HepG2 (cell line): ENCODE data around the gene HAP1. TPM values are rescaled to one million over a fixed set of nuclear protein-coding genes. Genes with fewer than 3 reads are reported as not detected.

Experiments
- CEBPB ChIP-seq: IDR thresholded peaks from 2 replicates; pipeline ENCODE4 v1.6.1; 2011; ENCODE audit warnings: low read depth, low read length, improper control_type of control experiment, borderline replicate concordance
- SALL1 ChIP-seq: sonication (generic); formaldehyde crosslinking; IDR thresholded peaks from 2 replicates; pipeline ENCODE4 v1.8.0; 2022; ENCODE audit warnings: mild to moderate bottlenecking, missing genetic modification reagents
- SMYD3 ChIP-seq: sonication (generic); formaldehyde crosslinking; IDR thresholded peaks from 2 replicates; pipeline ENCODE4 v1.8.1; 2023; ENCODE audit warnings: mild to moderate bottlenecking, missing genetic modification reagents
- SP5 ChIP-seq: IDR thresholded peaks from 2 replicates; pipeline ENCODE4 v1.6.1; 2016; ENCODE audit warnings: low read depth, borderline replicate concordance
- ZMYM4 ChIP-seq: sonication (generic); formaldehyde crosslinking; IDR thresholded peaks from 2 replicates; pipeline ENCODE4 v1.8.1; 2023; ENCODE audit warnings: mild to moderate bottlenecking, missing genetic modification reagents
- ZNF296 ChIP-seq: sonication (generic); formaldehyde crosslinking; conservative IDR thresholded peaks from 2 replicates; pipeline ENCODE4 v1.5.0; 2020; ENCODE audit warnings: mild to moderate bottlenecking, missing genetic modification reagents
- ZNF746 ChIP-seq: sonication (generic); formaldehyde crosslinking; IDR thresholded peaks from 2 replicates; pipeline ENCODE4 v1.8.0; 2022; ENCODE audit warnings: mild to moderate bottlenecking, missing genetic modification reagents
- ZNF780A ChIP-seq: sonication (generic); formaldehyde crosslinking; IDR thresholded peaks from 2 replicates; pipeline ENCODE4 v1.8.0; 2022; ENCODE audit warnings: mild to moderate bottlenecking, missing genetic modification reagents, moderate library complexity
- polyA plus RNA-seq, 8 experiments: library from polyadenylated mRNA; depleted of rRNA in 3 of 8; stranded (reverse) in 7 of 8; unstranded in 1 of 8; fragments of >200 nt; fragmentation: Illumina TruSeq in 4 of 8; extraction: Trizol in 4 of 8; gene quantifications; 2 replicates each; pipeline versions ENCODE4 v1.2.1 to v1.2.3, GENCODE V29; 2011 to 2016; ENCODE audit warnings: low read depth in 4 of 8, missing spikeins in 1 of 8, mixed read lengths in 1 of 8; ENCODE audit not compliant: insufficient read depth in 1 of 8
- total RNA-seq, 5 experiments: library from RNA; depleted of rRNA; stranded (reverse); fragments of >200 nt; fragmentation: Illumina TruSeq; extraction: Trizol; gene quantifications; 2 replicates each; pipeline ENCODE4 v1.2.3, GENCODE V29; 2016; ENCODE audit warnings: low read depth in 1 of 5
- TF ChIP-seq, protein P1 (sequence below): sonication (generic); formaldehyde crosslinking; IDR thresholded peaks from 2 replicates; pipeline ENCODE4 v1.8.1; 2022; ENCODE audit warnings: low read depth, mild to moderate bottlenecking, missing genetic modification reagents
- TF ChIP-seq, protein P2 (sequence below): sonication (generic); formaldehyde crosslinking; IDR thresholded peaks from 2 replicates; pipeline ENCODE4 v1.4.0; 2020; ENCODE audit warnings: missing genetic modification reagents
- TF ChIP-seq, protein P3 (sequence below): sonication (generic); formaldehyde crosslinking; IDR thresholded peaks from 2 replicates; pipeline ENCODE4 v1.4.0; 2020; ENCODE audit warnings: missing genetic modification reagents, borderline replicate concordance

Gene HAP1
- total and polyA plus RNA-seq, 2 of the 13 experiments (the other 11 are each of a cell fraction or from before 2014, with no cell fraction given), result 0.07 TPM

DNA sequence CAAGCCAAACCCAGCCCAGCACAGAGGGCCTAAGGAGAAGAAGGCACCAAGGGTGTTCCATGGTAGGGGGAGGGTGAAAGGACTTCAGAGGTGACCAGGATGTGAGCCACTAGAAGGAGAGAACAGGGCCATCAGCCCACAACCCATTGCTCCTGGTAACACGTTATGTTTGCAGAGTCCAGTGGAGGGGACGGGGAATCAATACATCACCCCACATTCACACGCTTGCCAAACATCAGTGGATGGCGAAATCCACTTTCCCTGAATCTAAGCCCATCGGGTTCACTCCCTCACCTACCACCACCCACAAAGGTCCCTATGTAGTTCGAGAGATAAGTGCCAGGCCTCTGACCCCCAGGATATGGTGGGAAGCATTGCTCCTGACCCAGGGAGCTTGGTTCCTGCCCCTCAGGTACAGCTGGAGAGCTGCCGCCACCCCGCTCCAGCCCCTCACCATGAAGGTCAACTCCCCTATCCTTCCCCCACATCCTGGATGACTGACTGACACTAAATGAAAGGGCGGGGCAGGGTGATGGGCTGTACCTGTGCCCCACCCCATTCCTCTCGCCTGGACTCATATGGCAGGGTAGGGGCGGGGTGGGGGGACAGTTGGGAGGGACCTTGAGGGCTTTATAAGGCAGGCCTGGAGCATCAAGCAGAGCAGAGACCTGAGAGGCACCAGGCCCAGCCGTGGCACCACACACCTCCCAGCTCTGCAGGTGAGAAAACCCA is 22.6 kb downstream of the HAP1 start, which contains the start of gene GAST (continued):
- no peak for TF ChIP-seq ZNF780A (CRISPR knock-in tag)
- TF ChIP-seq ZNF746 (CRISPR knock-in tag), result peak; percentile 97
- peak; percentile 80 for TF ChIP-seq ZNF296
- TF ChIP-seq, protein P1, sequence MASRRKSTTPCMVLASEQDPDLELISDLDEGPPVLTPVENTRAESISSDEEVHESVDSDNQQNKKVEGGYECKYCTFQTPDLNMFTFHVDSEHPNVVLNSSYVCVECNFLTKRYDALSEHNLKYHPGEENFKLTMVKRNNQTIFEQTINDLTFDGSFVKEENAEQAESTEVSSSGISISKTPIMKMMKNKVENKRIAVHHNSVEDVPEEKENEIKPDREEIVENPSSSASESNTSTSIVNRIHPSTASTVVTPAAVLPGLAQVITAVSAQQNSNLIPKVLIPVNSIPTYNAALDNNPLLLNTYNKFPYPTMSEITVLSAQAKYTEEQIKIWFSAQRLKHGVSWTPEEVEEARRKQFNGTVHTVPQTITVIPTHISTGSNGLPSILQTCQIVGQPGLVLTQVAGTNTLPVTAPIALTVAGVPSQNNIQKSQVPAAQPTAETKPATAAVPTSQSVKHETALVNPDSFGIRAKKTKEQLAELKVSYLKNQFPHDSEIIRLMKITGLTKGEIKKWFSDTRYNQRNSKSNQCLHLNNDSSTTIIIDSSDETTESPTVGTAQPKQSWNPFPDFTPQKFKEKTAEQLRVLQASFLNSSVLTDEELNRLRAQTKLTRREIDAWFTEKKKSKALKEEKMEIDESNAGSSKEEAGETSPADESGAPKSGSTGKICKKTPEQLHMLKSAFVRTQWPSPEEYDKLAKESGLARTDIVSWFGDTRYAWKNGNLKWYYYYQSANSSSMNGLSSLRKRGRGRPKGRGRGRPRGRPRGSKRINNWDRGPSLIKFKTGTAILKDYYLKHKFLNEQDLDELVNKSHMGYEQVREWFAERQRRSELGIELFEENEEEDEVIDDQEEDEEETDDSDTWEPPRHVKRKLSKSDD, result peak; percentile 48; the same call in 1 of the 2 replicates
- TF ChIP-seq CEBPB, result peak; percentile 59; the same call in 1 of the 2 replicates
- TF ChIP-seq, protein P2, sequence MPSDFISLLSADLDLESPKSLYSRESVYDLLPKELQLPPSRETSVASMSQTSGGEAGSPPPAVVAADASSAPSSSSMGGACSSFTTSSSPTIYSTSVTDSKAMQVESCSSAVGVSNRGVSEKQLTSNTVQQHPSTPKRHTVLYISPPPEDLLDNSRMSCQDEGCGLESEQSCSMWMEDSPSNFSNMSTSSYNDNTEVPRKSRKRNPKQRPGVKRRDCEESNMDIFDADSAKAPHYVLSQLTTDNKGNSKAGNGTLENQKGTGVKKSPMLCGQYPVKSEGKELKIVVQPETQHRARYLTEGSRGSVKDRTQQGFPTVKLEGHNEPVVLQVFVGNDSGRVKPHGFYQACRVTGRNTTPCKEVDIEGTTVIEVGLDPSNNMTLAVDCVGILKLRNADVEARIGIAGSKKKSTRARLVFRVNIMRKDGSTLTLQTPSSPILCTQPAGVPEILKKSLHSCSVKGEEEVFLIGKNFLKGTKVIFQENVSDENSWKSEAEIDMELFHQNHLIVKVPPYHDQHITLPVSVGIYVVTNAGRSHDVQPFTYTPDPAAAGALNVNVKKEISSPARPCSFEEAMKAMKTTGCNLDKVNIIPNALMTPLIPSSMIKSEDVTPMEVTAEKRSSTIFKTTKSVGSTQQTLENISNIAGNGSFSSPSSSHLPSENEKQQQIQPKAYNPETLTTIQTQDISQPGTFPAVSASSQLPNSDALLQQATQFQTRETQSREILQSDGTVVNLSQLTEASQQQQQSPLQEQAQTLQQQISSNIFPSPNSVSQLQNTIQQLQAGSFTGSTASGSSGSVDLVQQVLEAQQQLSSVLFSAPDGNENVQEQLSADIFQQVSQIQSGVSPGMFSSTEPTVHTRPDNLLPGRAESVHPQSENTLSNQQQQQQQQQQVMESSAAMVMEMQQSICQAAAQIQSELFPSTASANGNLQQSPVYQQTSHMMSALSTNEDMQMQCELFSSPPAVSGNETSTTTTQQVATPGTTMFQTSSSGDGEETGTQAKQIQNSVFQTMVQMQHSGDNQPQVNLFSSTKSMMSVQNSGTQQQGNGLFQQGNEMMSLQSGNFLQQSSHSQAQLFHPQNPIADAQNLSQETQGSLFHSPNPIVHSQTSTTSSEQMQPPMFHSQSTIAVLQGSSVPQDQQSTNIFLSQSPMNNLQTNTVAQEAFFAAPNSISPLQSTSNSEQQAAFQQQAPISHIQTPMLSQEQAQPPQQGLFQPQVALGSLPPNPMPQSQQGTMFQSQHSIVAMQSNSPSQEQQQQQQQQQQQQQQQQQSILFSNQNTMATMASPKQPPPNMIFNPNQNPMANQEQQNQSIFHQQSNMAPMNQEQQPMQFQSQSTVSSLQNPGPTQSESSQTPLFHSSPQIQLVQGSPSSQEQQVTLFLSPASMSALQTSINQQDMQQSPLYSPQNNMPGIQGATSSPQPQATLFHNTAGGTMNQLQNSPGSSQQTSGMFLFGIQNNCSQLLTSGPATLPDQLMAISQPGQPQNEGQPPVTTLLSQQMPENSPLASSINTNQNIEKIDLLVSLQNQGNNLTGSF, result no peak
- no peak for TF ChIP-seq SP5 (CRISPR knock-in tag)
- TF ChIP-seq SALL1 (CRISPR knock-in tag), result 0 out of 2 replicates have a peak, but pooled peaks have one; percentile 11
- TF ChIP-seq ZMYM4 (CRISPR knock-in tag), result 0 out of 2 replicates have a peak, but pooled peaks have one; percentile 29
- TF ChIP-seq, protein P3, sequence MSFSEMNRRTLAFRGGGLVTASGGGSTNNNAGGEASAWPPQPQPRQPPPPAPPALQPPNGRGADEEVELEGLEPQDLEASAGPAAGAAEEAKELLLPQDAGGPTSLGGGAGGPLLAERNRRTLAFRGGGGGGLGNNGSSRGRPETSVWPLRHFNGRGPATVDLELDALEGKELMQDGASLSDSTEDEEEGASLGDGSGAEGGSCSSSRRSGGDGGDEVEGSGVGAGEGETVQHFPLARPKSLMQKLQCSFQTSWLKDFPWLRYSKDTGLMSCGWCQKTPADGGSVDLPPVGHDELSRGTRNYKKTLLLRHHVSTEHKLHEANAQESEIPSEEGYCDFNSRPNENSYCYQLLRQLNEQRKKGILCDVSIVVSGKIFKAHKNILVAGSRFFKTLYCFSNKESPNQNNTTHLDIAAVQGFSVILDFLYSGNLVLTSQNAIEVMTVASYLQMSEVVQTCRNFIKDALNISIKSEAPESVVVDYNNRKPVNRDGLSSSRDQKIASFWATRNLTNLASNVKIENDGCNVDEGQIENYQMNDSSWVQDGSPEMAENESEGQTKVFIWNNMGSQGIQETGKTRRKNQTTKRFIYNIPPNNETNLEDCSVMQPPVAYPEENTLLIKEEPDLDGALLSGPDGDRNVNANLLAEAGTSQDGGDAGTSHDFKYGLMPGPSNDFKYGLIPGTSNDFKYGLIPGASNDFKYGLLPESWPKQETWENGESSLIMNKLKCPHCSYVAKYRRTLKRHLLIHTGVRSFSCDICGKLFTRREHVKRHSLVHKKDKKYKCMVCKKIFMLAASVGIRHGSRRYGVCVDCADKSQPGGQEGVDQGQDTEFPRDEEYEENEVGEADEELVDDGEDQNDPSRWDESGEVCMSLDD (CRISPR knock-in tag), result peak; percentile 98
- no peak for TF ChIP-seq SMYD3
